Measurements from ENCODE around the gene LRMDA. TPM values are rescaled to one million over a fixed set of nuclear protein-coding genes. Genes with fewer than 3 reads are reported as not detected.

Gene LRMDA
- total RNA-seq, 2 experiments from 2014 or later = not detected

DNA sequence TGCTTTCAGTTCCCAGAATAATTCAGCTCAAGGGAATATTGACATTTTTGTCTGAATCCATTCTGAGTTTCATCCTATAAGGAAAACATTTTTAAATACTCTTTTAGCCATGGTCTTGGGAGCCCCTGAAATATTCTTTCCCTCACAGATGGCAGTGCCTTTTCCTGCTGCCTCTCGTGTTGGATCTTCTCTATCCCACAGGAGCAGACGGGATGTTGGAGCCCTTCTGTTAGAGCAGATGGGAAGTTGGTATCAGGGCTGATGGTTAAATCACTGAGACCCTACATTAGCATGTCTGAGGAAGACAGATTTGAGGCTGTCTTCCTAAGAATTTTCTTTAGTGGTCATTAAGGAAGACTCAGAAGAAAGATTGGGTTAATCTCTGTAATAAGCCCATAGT, 737.8 kb downstream of the LRMDA start:
- Mint-ChIP-seq H3K36me3 (ENCODE audit: low read depth) (no peaks in the 10 kb centered on the region), H3K27ac (no peak overlapping the region), H3K4me3 (no peak overlapping the region), H3K9me3 (peaks cover 10% of the 10 kb centered on the region), H3K4me1 (no peaks in the 10 kb centered on the region), H3K27me3 (no peaks in the 10 kb centered on the region)
- ChIA-PET CTCF (no interaction called here), POLR2A (no interaction called here)
- no peak for DNase-seq

DNA sequence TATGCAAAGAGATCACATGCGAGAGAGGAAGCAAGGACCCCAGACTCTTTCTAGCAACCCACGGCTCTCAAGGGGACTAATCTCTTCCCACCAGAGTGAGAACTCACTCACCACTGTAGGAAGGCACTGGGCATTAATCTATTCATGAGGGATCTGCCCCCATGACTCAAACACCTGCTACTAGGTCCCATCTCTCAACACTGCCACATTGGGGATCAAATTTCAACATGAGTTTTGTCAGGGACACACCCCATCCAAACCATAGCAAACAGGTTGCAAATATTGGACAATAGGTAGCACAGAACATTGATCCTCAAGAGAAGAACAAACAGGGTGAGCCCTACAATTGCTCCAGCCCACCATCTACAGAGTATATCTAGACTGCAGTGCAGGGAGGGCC, 740.6 kb downstream of the LRMDA start:
- Mint-ChIP-seq H3K27ac (no peak overlapping the region), H3K27me3 (no peaks in the 10 kb centered on the region), H3K9me3 (no peaks in the 10 kb centered on the region), H3K4me1 (no peaks in the 10 kb centered on the region), H3K36me3 (ENCODE audit: low read depth) (no peaks in the 10 kb centered on the region), H3K4me3 (no peak overlapping the region)
- ChIA-PET POLR2A (no interaction called here), CTCF (no interaction called here)
- DNase-seq = no peak

- POLR2A ChIA-PET = no interaction called here
- no peak for DNase-seq
Measured at GRCh38 chr10:76175533-76176165, 744.2 kb downstream of the LRMDA start.

GRCh38 chr10:76176166-76176550, 744.7 kb downstream of the LRMDA start:
- no peaks in the 10 kb centered on the region for H3K4me1 Mint-ChIP-seq
- H3K36me3 Mint-ChIP-seq (ENCODE audit: low read depth) = no peaks in the 10 kb centered on the region
- POLR2A ChIA-PET = no interaction called here
- CTCF ChIA-PET = interaction anchor here (0.6 kb wide), 1 partner anchor 808 kb away, joined by 3 read pairs; no protein-coding TSS in a partner anchor
- H3K9me3 Mint-ChIP-seq = no peaks in the 10 kb centered on the region
- H3K27me3 Mint-ChIP-seq = no peaks in the 10 kb centered on the region
- no peak overlapping the region for H3K4me3 Mint-ChIP-seq
- DNase-seq = no peak
- no peak overlapping the region for H3K27ac Mint-ChIP-seq

More at GRCh38 chr10:76175533-76176165, 744.2 kb downstream of the LRMDA start:
- Mint-ChIP-seq H3K36me3 (ENCODE audit: low read depth) (no peaks in the 10 kb centered on the region), H3K27ac (no peak overlapping the region), H3K4me1 (no peaks in the 10 kb centered on the region), H3K9me3 (no peaks in the 10 kb centered on the region), H3K4me3 (no peak overlapping the region), H3K27me3 (no peaks in the 10 kb centered on the region)
- CTCF ChIA-PET = interaction anchor here (0.6 kb wide), 1 partner anchor 808 kb away, joined by 3 read pairs; no protein-coding TSS in a partner anchor

DNA sequence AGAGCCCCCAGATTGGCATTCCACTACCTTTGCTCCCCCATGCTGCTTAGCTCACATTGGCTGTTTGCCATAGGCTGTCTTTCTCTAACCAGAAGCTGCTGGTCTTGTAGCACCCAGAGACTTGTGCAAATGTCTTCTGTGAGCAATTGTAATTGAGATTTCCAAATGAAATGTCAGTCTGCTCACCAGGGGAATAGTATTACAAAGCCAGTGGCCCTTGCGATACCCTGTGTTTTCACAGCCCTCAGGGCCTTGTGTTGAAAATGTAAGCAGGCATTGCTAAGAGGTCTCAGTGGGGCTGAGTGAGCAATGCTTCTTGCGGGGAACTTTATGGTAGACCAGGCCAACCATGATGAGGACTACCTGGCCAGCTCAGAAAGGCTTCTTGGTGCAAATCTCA, 746.5 kb downstream of the LRMDA start:
- ChIA-PET CTCF (no interaction called here), POLR2A (no interaction called here)
- no peak overlapping the region for H3K4me3 Mint-ChIP-seq
- H3K27ac Mint-ChIP-seq = no peak overlapping the region
- H3K27me3 Mint-ChIP-seq = no peaks in the 10 kb centered on the region
- no peaks in the 10 kb centered on the region for H3K9me3 Mint-ChIP-seq
- no peaks in the 10 kb centered on the region for H3K36me3 Mint-ChIP-seq (ENCODE audit: low read depth)
- no peak for DNase-seq
- no peaks in the 10 kb centered on the region for H3K4me1 Mint-ChIP-seq

DNA sequence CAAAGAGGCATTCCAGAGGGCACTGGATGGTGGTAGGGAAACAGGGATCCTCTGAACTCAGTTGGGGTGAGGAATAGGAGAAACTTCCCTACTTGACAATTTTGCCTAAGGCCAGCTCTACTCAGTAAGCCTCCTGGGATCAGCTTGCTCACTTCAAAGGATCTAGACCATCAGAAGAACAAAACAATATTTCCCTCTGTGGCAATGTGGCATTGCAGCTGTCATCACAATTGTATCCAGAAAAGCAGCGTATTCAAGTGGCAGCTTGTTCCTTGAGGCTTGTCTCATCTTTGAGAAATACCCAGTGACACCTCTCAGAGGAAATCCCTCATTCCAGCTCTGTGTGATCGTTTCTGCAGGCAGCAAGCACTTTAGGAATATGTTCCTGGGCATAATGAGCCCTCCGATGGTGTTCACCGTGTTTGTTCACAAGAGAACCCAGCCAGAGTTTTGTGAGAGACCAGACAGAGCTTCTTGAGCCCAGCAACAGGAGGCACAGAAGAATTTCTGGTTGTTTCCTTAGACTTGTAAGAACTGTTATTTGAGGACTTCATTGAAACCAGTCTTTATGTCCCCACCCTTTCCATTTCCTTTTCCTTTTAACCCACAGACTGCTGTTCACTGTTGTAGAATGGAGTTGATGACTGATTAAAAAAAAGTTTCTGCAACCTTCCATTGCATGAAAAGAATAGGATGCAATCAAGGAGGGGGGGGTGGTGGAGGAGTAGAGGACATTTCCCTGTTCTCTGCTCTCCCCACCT, 747.3 kb downstream of the LRMDA start:
- no peaks in the 10 kb centered on the region for H3K4me1 Mint-ChIP-seq
- no peaks in the 10 kb centered on the region for H3K9me3 Mint-ChIP-seq
- no peak overlapping the region for H3K27ac Mint-ChIP-seq
- CTCF ChIA-PET = no interaction called here
- H3K36me3 Mint-ChIP-seq (ENCODE audit: low read depth) = no peaks in the 10 kb centered on the region
- no peaks in the 10 kb centered on the region for H3K27me3 Mint-ChIP-seq
- DNase-seq = no peak
- no peak overlapping the region for H3K4me3 Mint-ChIP-seq
- POLR2A ChIA-PET = no interaction called here

DNA sequence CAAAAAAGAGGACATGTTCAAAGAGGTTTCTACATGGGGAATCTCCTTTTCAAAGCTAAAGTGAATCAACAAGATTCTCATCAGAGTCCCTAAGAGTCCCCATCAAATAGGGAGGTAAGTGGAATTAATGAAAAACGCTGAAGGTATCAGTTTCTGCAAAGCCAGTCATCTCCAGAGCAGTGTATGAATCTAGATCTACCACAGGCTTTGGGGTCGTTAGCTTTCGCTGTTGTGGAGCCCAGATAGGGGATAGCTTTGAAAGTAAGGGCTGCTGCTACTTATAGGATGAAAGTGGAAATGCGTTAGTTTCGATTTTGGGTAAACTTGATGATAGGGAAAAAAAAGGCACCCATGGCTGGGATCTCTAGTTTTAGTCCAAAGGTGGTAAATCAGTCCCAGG, 748.4 kb downstream of the LRMDA start:
- Mint-ChIP-seq H3K4me1 (no peaks in the 10 kb centered on the region), H3K9me3 (no peaks in the 10 kb centered on the region), H3K27ac (no peak overlapping the region), H3K4me3 (no peak overlapping the region), H3K36me3 (ENCODE audit: low read depth) (no peaks in the 10 kb centered on the region), H3K27me3 (no peaks in the 10 kb centered on the region)
- CTCF ChIA-PET = no interaction called here
- no peak for DNase-seq
- POLR2A ChIA-PET = no interaction called here

DNA sequence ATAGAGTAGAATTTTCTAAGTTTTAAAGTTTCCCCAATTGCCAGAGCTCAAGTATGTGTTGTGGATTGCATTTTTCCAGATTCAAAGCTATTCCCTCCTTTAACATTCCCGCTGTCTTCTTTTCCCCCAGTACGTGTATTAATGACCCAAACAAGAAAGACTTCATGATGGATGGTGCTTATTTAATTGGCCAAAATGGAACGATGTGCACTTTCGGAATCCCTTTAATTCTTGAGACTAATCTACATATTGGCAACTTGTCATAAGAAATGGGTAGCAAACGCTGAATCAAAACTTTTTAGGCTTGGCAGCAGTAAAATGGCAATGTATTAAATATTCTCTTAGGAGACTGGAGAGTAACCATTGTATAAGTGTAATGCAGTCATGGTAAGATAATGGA, 753.2 kb downstream of the LRMDA start:
- POLR2A ChIA-PET = no interaction called here
- no peaks in the 10 kb centered on the region for H3K9me3 Mint-ChIP-seq
- H3K36me3 Mint-ChIP-seq (ENCODE audit: low read depth) = no peaks in the 10 kb centered on the region
- no peak overlapping the region for H3K4me3 Mint-ChIP-seq
- H3K4me1 Mint-ChIP-seq = no peaks in the 10 kb centered on the region
- H3K27ac Mint-ChIP-seq = no peak overlapping the region
- no peak for DNase-seq
- no peaks in the 10 kb centered on the region for H3K27me3 Mint-ChIP-seq
- CTCF ChIA-PET = no interaction called here

- H3K27ac Mint-ChIP-seq = no peak overlapping the region
- no peaks in the 10 kb centered on the region for H3K36me3 Mint-ChIP-seq (ENCODE audit: low read depth)
- H3K4me3 Mint-ChIP-seq = no peak overlapping the region
- ChIA-PET CTCF (no interaction called here), POLR2A (no interaction called here)
- H3K9me3 Mint-ChIP-seq = no peaks in the 10 kb centered on the region
- H3K27me3 Mint-ChIP-seq = no peaks in the 10 kb centered on the region
- H3K4me1 Mint-ChIP-seq = no peaks in the 10 kb centered on the region
- no peak for DNase-seq
Measured at GRCh38 chr10:76185471-76186301, 754.3 kb downstream of the LRMDA start.

DNA sequence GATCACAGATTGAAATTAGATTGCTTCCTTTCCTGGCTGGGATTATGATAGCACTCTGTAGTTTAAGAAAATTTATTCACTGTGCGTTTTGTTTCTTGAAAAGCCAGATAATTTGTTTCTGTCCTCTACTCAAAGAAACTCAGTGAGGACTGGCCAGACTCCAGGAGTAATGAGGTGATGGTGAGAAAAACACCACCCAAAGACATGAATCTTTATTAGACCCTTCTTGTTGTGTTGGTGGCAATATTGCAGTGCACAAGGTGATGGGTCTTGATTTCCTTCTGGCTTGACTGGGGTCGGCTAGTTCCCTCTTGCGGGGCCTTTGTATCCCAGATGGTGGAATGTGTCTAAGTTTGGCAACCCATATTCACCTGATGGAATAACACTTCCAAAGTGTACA, 756.8 kb downstream of the LRMDA start:
- Mint-ChIP-seq H3K4me1 (no peaks in the 10 kb centered on the region), H3K36me3 (ENCODE audit: low read depth) (no peaks in the 10 kb centered on the region), H3K27me3 (no peaks in the 10 kb centered on the region), H3K27ac (no peak overlapping the region), H3K9me3 (no peaks in the 10 kb centered on the region), H3K4me3 (no peak overlapping the region)
- DNase-seq = no peak
- ChIA-PET POLR2A (no interaction called here), CTCF (no interaction called here)

- POLR2A ChIA-PET = no interaction called here
- Mint-ChIP-seq H3K4me1 (no peaks in the 10 kb centered on the region), H3K9me3 (peaks cover 4% of the 10 kb centered on the region), H3K27ac (no peak overlapping the region), H3K27me3 (no peaks in the 10 kb centered on the region), H3K4me3 (no peak overlapping the region), H3K36me3 (ENCODE audit: low read depth) (no peaks in the 10 kb centered on the region)
- CTCF ChIA-PET = no interaction called here
- no peak for DNase-seq
Measured at GRCh38 chr10:76190634-76191270, 759.3 kb downstream of the LRMDA start.

DNA sequence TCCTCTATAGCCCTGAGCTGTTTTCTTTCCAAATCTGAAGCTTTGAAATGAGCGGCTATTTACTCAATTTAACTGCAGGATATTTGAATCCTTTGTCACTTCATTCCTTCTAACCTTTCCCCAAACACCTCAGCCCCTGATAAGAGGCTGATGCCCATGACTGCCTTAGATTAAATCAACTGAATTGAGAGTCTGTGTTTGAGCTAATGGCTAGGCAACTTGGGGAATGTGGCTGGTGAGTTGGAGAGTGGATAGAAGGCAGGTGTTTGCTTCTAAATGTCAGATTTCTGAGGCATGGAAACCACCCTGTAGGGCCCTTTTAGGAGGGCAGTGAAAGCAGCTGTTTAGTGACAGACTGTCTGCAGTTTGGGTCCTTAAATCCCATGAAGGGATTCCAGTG, 759.9 kb downstream of the LRMDA start:
- Mint-ChIP-seq H3K4me1 (no peaks in the 10 kb centered on the region), H3K27me3 (no peaks in the 10 kb centered on the region), H3K4me3 (no peak overlapping the region), H3K36me3 (ENCODE audit: low read depth) (no peaks in the 10 kb centered on the region), H3K27ac (no peak overlapping the region), H3K9me3 (peaks cover 4% of the 10 kb centered on the region)
- ChIA-PET CTCF (no interaction called here), POLR2A (no interaction called here)
- DNase-seq = no peak

DNA sequence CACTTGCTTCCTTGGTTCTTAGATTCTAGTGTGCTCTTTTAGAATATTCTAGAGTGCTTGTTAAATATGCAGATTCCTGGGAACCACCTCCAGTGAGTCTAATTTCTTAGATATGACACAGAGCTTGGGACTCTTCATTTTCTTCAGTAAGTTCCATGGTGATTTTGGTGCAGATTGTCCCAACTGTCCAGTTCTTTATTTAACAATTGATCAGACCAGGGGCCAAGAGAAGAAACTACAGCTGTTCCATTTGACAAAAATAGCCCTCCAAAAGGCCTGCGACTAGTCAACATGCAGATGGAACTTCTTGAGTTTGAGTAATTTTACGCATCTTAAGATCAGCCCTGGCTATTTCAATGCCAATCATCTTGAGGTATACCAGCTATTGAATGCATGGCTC, 760.7 kb downstream of the LRMDA start:
- no peaks in the 10 kb centered on the region for H3K27me3 Mint-ChIP-seq

More for the DNA sequence above, 760.7 kb downstream of the LRMDA start:
- ChIA-PET CTCF (no interaction called here), POLR2A (no interaction called here)
- Mint-ChIP-seq H3K9me3 (peaks cover 4% of the 10 kb centered on the region), H3K4me1 (no peaks in the 10 kb centered on the region), H3K4me3 (no peak overlapping the region), H3K36me3 (ENCODE audit: low read depth) (no peaks in the 10 kb centered on the region), H3K27ac (no peak overlapping the region)
- no peak for DNase-seq
